Tibial nerve (tissue), 4 donors: Measurements from ENCODE around the gene IL1RL2.

Experiments
- EP300 ChIP-seq, 2 donors: sonication (generic); formaldehyde crosslinking; IDR thresholded peaks; one replicate each; pipeline ENCODE4 v1.6.1; 2017; ENCODE audit warnings: antibody characterized with exemption in 2 of 2, mild to moderate bottlenecking in 1 of 2
- POLR2A ChIP-seq, 2 donors: fragments of 450-650 bp; IDR thresholded peaks; one replicate each; pipeline ENCODE4 v1.6.1; 2017; ENCODE audit warnings: antibody characterized with exemption in 2 of 2, mild to moderate bottlenecking in 2 of 2, moderate library complexity in 2 of 2
- TF ChIP-seq, protein P1 (sequence below), 5 experiments: fragments of 200-600 bp in 3 of 5; fragments of 450-650 bp in 2 of 5; sonication (generic) in 3 of 5; IDR thresholded peaks; one replicate each; pipeline ENCODE4 v1.5.1; 2016 to 2019; ENCODE audit warnings: antibody characterized with exemption in 5 of 5, mild to moderate bottlenecking in 3 of 5, moderate library complexity in 2 of 5

DNA sequence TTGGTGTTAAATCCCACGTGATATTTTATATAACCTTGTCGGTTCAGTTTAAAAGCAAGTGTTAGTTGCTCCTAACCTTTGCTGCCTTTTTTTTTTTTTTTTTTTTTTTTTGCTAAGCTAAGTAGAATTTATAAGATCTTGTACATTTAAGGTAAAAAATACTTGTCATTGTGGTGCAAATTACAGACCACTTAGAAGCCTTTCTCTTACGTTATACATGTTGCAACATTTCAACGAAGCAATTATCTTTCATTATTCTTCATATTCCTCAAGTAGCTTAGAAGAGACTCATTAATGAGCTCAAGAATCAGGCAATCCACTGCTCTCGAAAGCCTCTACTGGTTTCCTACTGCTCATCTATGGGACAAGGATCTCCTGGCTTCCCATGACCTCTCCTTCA lies 14.9 kb upstream of the IL1RL2 start:
- TF ChIP-seq, protein P1, sequence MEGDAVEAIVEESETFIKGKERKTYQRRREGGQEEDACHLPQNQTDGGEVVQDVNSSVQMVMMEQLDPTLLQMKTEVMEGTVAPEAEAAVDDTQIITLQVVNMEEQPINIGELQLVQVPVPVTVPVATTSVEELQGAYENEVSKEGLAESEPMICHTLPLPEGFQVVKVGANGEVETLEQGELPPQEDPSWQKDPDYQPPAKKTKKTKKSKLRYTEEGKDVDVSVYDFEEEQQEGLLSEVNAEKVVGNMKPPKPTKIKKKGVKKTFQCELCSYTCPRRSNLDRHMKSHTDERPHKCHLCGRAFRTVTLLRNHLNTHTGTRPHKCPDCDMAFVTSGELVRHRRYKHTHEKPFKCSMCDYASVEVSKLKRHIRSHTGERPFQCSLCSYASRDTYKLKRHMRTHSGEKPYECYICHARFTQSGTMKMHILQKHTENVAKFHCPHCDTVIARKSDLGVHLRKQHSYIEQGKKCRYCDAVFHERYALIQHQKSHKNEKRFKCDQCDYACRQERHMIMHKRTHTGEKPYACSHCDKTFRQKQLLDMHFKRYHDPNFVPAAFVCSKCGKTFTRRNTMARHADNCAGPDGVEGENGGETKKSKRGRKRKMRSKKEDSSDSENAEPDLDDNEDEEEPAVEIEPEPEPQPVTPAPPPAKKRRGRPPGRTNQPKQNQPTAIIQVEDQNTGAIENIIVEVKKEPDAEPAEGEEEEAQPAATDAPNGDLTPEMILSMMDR (IDR thresholded peaks at IDR 0.05), result no peak
- TF ChIP-seq POLR2A (IDR thresholded peaks at IDR 0.05), result no peak
- TF ChIP-seq EP300 (IDR thresholded peaks at IDR 0.05), result no peak
